ENCODE data around the gene SIX2. TPM values are rescaled to one million over a fixed set of nuclear protein-coding genes. Genes with fewer than 3 reads are reported as not detected.

SIX2 gene
- total and polyA plus RNA-seq, 7 experiments from 2014 or later = not detected

- Mint-ChIP-seq H3K36me3 (peaks cover 0 to 4% (median 0%) of the 10 kb centered on the region in 5 donors), H3K4me1 (peaks cover 2 to 31% (median 20%) of the 10 kb centered on the region in 7 donors), H3K4me3 (peak overlapping the region in 3 of 10 donors; percentile 8 to 69 (median 57)), H3K27me3 (peaks cover 55 to 72% (median 70%) of the 10 kb centered on the region in 5 donors), H3K9me3 (peaks cover 0 to 2% (median 0%) of the 10 kb centered on the region in 11 donors), H3K27ac (no peak overlapping the region)
- Histone ChIP-seq H3K9me3 (ENCODE audit: control insufficient read depth in 2 of 3, low read length in 3 of 3) (no peaks in the 10 kb centered on the region), H3K4me3 (ENCODE audit: low read length) (no peak overlapping the region), H3K36me3 (ENCODE audit: control insufficient read depth in 2 of 3, insufficient read depth in 3 of 3, low read length in 3 of 3) (no peaks in the 10 kb centered on the region), H3K27ac (ENCODE audit: low read depth, low read length) (no peak overlapping the region), H3K4me1 (ENCODE audit: control insufficient read depth in 2 of 2, insufficient read depth in 2 of 2, low read length in 2 of 2) (no peaks in the 10 kb centered on the region), H3K27me3 (ENCODE audit: control insufficient read depth in 2 of 2, insufficient read depth in 2 of 2, low read length in 2 of 2) (peaks cover 0 to 5% of the 10 kb centered on the region in 2 donors)
- CTCF ChIA-PET = no interaction called here
- intact Hi-C loops (cut with micrococcal nuclease) = loop anchor here in 1 of 2 donors (5.0 kb wide), 1 partner anchor 154 kb away; no protein-coding TSS in a partner anchor
- DNase-seq (no peak), ATAC-seq (no peak)
- POLR2A ChIA-PET = no interaction called here
Observed at GRCh38 chr2:45013229-45014015, 4.2 kb upstream of the SIX2 start.

GRCh38 chr2:45012733-45013132, 3.5 kb upstream of the SIX2 start:
- peaks cover 56 to 77% (median 72%) of the 10 kb centered on the region in 5 donors for H3K27me3 Mint-ChIP-seq
- peaks cover 0 to 4% (median 0%) of the 10 kb centered on the region in 5 donors for H3K36me3 Mint-ChIP-seq
- Histone ChIP-seq H3K27me3 (ENCODE audit: control insufficient read depth in 2 of 2, insufficient read depth in 2 of 2, low read length in 2 of 2) (peaks cover 2 to 5% of the 10 kb centered on the region in 2 donors), H3K4me3 (ENCODE audit: low read length) (no peak overlapping the region), H3K9me3 (ENCODE audit: control insufficient read depth in 2 of 3, low read length in 3 of 3) (no peaks in the 10 kb centered on the region), H3K4me1 (ENCODE audit: control insufficient read depth in 2 of 2, insufficient read depth in 2 of 2, low read length in 2 of 2) (no peaks in the 10 kb centered on the region), H3K36me3 (ENCODE audit: control insufficient read depth in 2 of 3, insufficient read depth in 3 of 3, low read length in 3 of 3) (no peaks in the 10 kb centered on the region), H3K27ac (ENCODE audit: low read depth, low read length) (no peak overlapping the region)
- H3K27ac Mint-ChIP-seq = no peak overlapping the region
- peaks cover 2 to 36% (median 24%) of the 10 kb centered on the region in 7 donors for H3K4me1 Mint-ChIP-seq
- peak overlapping the region in 9 of 10 donors; percentile 8 to 69 (median 50) for H3K4me3 Mint-ChIP-seq
- CTCF ChIA-PET = interaction anchor here (1.4 kb wide), 1 partner anchor 31 kb away, joined by 3 read pairs; no protein-coding TSS in a partner anchor
- intact Hi-C loops (cut with micrococcal nuclease) = loop anchor here in 1 of 2 donors (5.0 kb wide), 1 partner anchor 155 kb away; no protein-coding TSS in a partner anchor
- POLR2A ChIA-PET = no interaction called here
- ATAC-seq (no peak), DNase-seq (no peak)
- peaks cover 0 to 2% (median 0%) of the 10 kb centered on the region in 11 donors for H3K9me3 Mint-ChIP-seq

- DNase-seq (no peak), ATAC-seq (no peak)
- POLR2A ChIA-PET = no interaction called here
- Histone ChIP-seq H3K27ac (ENCODE audit: low read depth, low read length) (no peak overlapping the region), H3K4me3 (ENCODE audit: low read length) (no peak overlapping the region), H3K27me3 (ENCODE audit: control insufficient read depth in 2 of 2, insufficient read depth in 2 of 2, low read length in 2 of 2) (peaks cover 4 to 5% of the 10 kb centered on the region in 2 donors), H3K4me1 (ENCODE audit: control insufficient read depth in 2 of 2, insufficient read depth in 2 of 2, low read length in 2 of 2) (no peaks in the 10 kb centered on the region), H3K9me3 (ENCODE audit: control insufficient read depth in 2 of 3, low read length in 3 of 3) (no peaks in the 10 kb centered on the region), H3K36me3 (ENCODE audit: control insufficient read depth in 2 of 3, insufficient read depth in 3 of 3, low read length in 3 of 3) (no peaks in the 10 kb centered on the region)
- peaks cover 0 to 2% (median 0%) of the 10 kb centered on the region in 11 donors for H3K9me3 Mint-ChIP-seq
- peaks cover 2 to 40% (median 26%) of the 10 kb centered on the region in 7 donors for H3K4me1 Mint-ChIP-seq
- peaks cover 60 to 78% (median 73%) of the 10 kb centered on the region in 5 donors for H3K27me3 Mint-ChIP-seq
- intact Hi-C loops (cut with micrococcal nuclease) = loop anchor here in 1 of 2 donors (2.0 to 5.0 kb wide), 2 partner anchors 79 to 155 kb away; no protein-coding TSS in a partner anchor
- H3K27ac Mint-ChIP-seq = no peak overlapping the region
- H3K36me3 Mint-ChIP-seq = peaks cover 0 to 4% (median 0%) of the 10 kb centered on the region in 5 donors
- H3K4me3 Mint-ChIP-seq = peak overlapping the region in 7 of 10 donors; percentile 8 to 73 (median 46)
- CTCF ChIA-PET = interaction anchor here (1.4 kb wide), 1 partner anchor 30 kb away, joined by 3 read pairs; no protein-coding TSS in a partner anchor
Observed at GRCh38 chr2:45011621-45012602, 2.7 kb upstream of the SIX2 start.

GRCh38 chr2:45011121-45011520, 1.9 kb upstream of the SIX2 start:
- POLR2A ChIA-PET = no interaction called here
- intact Hi-C loops (cut with micrococcal nuclease) = loop anchor here in 1 of 2 donors (2.0 to 5.0 kb wide), 2 partner anchors 78 to 156 kb away; no protein-coding TSS in a partner anchor
- CTCF ChIA-PET = no interaction called here
- Histone ChIP-seq H3K4me3 (ENCODE audit: low read length) (no peak overlapping the region), H3K4me1 (ENCODE audit: control insufficient read depth in 2 of 2, insufficient read depth in 2 of 2, low read length in 2 of 2) (no peaks in the 10 kb centered on the region), H3K27me3 (ENCODE audit: control insufficient read depth in 2 of 2, insufficient read depth in 2 of 2, low read length in 2 of 2) (peaks cover 4 to 5% of the 10 kb centered on the region in 2 donors), H3K27ac (ENCODE audit: low read depth, low read length) (no peak overlapping the region), H3K36me3 (ENCODE audit: control insufficient read depth in 2 of 3, insufficient read depth in 3 of 3, low read length in 3 of 3) (no peaks in the 10 kb centered on the region), H3K9me3 (ENCODE audit: control insufficient read depth in 2 of 3, low read length in 3 of 3) (no peaks in the 10 kb centered on the region)
- H3K27me3 Mint-ChIP-seq = peaks cover 63 to 83% (median 74%) of the 10 kb centered on the region in 5 donors
- DNase-seq = no peak
- peaks cover 0 to 2% (median 0%) of the 10 kb centered on the region in 11 donors for H3K9me3 Mint-ChIP-seq
- ATAC-seq = no peak
- H3K27ac Mint-ChIP-seq = no peak overlapping the region
- H3K4me1 Mint-ChIP-seq = peaks cover 5 to 46% (median 31%) of the 10 kb centered on the region in 7 donors
- H3K4me3 Mint-ChIP-seq = peak overlapping the region in 4 of 10 donors; percentile 66 to 82 (median 73)
- peaks cover 0 to 8% (median 0%) of the 10 kb centered on the region in 5 donors for H3K36me3 Mint-ChIP-seq

- Mint-ChIP-seq H3K27me3 (peaks cover 61 to 82% (median 73%) of the 10 kb centered on the region in 5 donors), H3K4me1 (peaks cover 5 to 46% (median 33%) of the 10 kb centered on the region in 7 donors), H3K27ac (peak overlapping the region in 2 of 9 donors; percentile 23 to 38), H3K36me3 (peaks cover 0 to 5% (median 0%) of the 10 kb centered on the region in 5 donors), H3K4me3 (peak overlapping the region in 8 of 10 donors; percentile 27 to 82 (median 56)), H3K9me3 (peaks cover 0 to 2% (median 0%) of the 10 kb centered on the region in 11 donors)
- Histone ChIP-seq H3K27ac (ENCODE audit: low read depth, low read length) (no peak overlapping the region), H3K36me3 (ENCODE audit: control insufficient read depth in 2 of 3, insufficient read depth in 3 of 3, low read length in 3 of 3) (no peaks in the 10 kb centered on the region), H3K4me1 (ENCODE audit: control insufficient read depth in 2 of 2, insufficient read depth in 2 of 2, low read length in 2 of 2) (no peaks in the 10 kb centered on the region), H3K9me3 (ENCODE audit: control insufficient read depth in 2 of 3, low read length in 3 of 3) (no peaks in the 10 kb centered on the region), H3K4me3 (ENCODE audit: low read length) (no peak overlapping the region), H3K27me3 (ENCODE audit: control insufficient read depth in 2 of 2, insufficient read depth in 2 of 2, low read length in 2 of 2) (peaks cover 4 to 5% of the 10 kb centered on the region in 2 donors)
- no peak for DNase-seq
- ATAC-seq = no peak
- intact Hi-C loops (cut with micrococcal nuclease) = loop anchor here in 1 of 2 donors (2.0 to 5.0 kb wide), 2 partner anchors 78 to 157 kb away; no protein-coding TSS in a partner anchor
- ChIA-PET CTCF (no interaction called here), POLR2A (no interaction called here)
Observed at GRCh38 chr2:45010702-45011012, 1.4 kb upstream of the SIX2 start.

Measured in naive thymus-derived CD4-positive, alpha-beta T cell (primary cell).